Measurements from ENCODE around the gene GLYR1.

Gene GLYR1

GRCh38 chr16:4846503-4846900 lies 586 bp downstream of the GLYR1 start:
- H3K9me3 ChIP-seq: no peaks in the 10 kb centered on the region
- H3K4me1 ChIP-seq (ENCODE audit: control insufficient read depth in 1 of 2, insufficient read depth in 1 of 2, low read depth in 1 of 2, low read length in 1 of 2): peaks cover 51 to 52% of the 10 kb centered on the region in 2 experiments
- peaks cover 48% of the 10 kb centered on the region for H3K36me3 ChIP-seq
- H3K27me3 ChIP-seq: no peaks in the 10 kb centered on the region
- H3K4me3 ChIP-seq (ENCODE audit: low read depth in 1 of 2, low read length in 1 of 2): peak overlapping the region; percentile 95 to 99
- TF ChIP-seq CTCF (IDR thresholded peaks at IDR 0.05): no peak
- H3K27ac ChIP-seq: peak overlapping the region; percentile 99

- TF ChIP-seq CTCF (IDR thresholded peaks at IDR 0.05): no peak
- Histone ChIP-seq H3K4me1 (ENCODE audit: control insufficient read depth in 1 of 2, insufficient read depth in 1 of 2, low read depth in 1 of 2, low read length in 1 of 2) (peaks cover 10 to 13% of the 10 kb centered on the region in 2 experiments), H3K27me3 (no peaks in the 10 kb centered on the region), H3K9me3 (no peaks in the 10 kb centered on the region), H3K4me3 (ENCODE audit: low read depth in 1 of 2, low read length in 1 of 2) (no peak overlapping the region), H3K36me3 (peaks cover 93% of the 10 kb centered on the region), H3K27ac (no peak overlapping the region)
Observed at GRCh38 chr16:4840984-4841383, 6.1 kb downstream of the GLYR1 start.

DNA sequence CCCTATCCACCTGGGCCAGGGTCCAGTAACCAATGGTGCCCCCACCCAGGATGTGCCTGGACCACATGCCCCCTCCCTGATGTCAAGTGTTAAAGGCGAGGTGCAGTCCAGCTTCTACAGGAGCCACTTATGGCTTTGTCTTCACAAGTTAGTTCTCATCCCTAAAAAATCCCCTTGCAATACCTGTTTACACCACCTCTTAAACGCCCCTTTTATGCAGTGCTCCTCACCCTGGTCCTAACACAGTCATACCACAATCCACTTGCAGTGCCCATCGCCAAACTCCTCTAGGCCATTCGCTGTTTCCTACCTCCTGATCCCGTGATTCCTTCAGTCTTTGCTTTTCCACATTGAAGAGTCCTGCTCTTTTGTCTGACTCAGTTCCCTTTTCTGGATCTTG lies 7.1 kb downstream of the GLYR1 start:
- peaks cover 0 to 3% of the 10 kb centered on the region in 2 experiments for H3K4me1 ChIP-seq (ENCODE audit: control insufficient read depth in 1 of 2, insufficient read depth in 1 of 2, low read depth in 1 of 2, low read length in 1 of 2)
- no peak overlapping the region for H3K27ac ChIP-seq
- H3K4me3 ChIP-seq (ENCODE audit: low read depth in 1 of 2, low read length in 1 of 2): no peak overlapping the region
- no peaks in the 10 kb centered on the region for H3K9me3 ChIP-seq
- no peaks in the 10 kb centered on the region for H3K27me3 ChIP-seq
- no peak for TF ChIP-seq CTCF (IDR thresholded peaks at IDR 0.05)
- peaks cover 97% of the 10 kb centered on the region for H3K36me3 ChIP-seq

DNA sequence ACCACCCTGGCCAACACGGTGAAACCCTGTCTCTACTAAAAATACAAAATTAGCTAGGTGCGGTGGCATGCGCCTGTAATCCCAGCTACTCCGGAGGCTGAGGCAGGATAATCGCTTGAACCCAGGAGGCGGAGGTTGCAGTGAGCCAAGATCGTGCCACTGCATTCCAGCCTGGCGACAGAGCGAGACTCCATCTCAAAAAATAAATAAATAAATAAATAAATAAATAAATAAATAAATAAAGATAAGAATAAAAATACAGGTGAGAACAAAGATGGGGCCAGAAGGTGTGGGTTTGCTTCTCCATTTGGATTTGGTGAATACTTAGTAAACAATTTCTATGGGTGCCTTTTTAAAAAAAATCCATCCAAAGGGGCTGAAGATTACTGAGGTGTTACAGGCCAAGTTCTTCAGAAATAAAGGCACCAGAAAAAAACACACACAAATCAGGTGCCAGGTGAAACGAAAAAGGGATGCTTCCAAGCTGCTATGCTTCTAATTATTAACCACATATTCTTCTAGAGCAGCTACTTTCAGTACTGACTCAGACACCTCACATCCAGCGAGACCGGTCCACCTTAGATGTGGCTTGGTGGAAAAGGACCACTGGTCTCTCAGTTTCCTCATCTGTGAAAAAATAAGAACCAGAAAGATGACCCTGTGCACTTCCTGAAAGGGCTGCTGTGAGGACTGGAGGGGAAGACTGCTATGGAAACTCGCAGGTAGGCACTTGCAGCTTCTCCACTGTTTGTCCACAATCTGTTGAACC lies 9.2 kb downstream of the GLYR1 start:
- H3K4me3 ChIP-seq (ENCODE audit: low read depth in 1 of 2, low read length in 1 of 2): no peak overlapping the region
- no peaks in the 10 kb centered on the region for H3K4me1 ChIP-seq (ENCODE audit: control insufficient read depth in 1 of 2, insufficient read depth in 1 of 2, low read depth in 1 of 2, low read length in 1 of 2)
- TF ChIP-seq CTCF (IDR thresholded peaks at IDR 0.05): no peak
- peaks cover 92% of the 10 kb centered on the region for H3K36me3 ChIP-seq
- H3K9me3 ChIP-seq: no peaks in the 10 kb centered on the region
- peak overlapping the region; percentile 36 for H3K27ac ChIP-seq
- H3K27me3 ChIP-seq: no peaks in the 10 kb centered on the region

DNA sequence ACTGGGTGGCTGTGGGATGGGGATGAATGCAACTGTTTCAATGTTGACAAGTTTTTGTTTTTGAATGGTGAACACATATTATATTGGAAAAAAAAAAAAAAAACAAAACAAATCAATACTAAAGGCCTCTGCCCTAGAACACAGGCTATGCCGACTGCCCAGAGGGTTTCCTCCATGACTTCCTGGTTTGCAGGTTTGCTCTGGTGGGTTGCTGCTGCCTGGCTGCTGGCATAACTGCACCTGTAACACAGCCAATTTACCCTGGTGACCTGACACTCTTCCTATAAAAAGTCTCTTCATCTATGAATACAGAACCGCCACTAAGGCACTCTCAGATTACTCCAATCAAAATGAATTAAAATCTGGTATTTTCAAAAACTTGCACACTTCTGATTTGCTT lies 10.4 kb downstream of the GLYR1 start:
- Histone ChIP-seq H3K4me1 (ENCODE audit: control insufficient read depth in 1 of 2, insufficient read depth in 1 of 2, low read depth in 1 of 2, low read length in 1 of 2) (no peaks in the 10 kb centered on the region), H3K27me3 (no peaks in the 10 kb centered on the region), H3K27ac (no peak overlapping the region), H3K36me3 (peaks cover 93% of the 10 kb centered on the region), H3K9me3 (no peaks in the 10 kb centered on the region), H3K4me3 (ENCODE audit: low read depth in 1 of 2, low read length in 1 of 2) (no peak overlapping the region)
- no peak for TF ChIP-seq CTCF (IDR thresholded peaks at IDR 0.05)
